Measurements from ENCODE around the gene VPS45.

Gene VPS45

DNA sequence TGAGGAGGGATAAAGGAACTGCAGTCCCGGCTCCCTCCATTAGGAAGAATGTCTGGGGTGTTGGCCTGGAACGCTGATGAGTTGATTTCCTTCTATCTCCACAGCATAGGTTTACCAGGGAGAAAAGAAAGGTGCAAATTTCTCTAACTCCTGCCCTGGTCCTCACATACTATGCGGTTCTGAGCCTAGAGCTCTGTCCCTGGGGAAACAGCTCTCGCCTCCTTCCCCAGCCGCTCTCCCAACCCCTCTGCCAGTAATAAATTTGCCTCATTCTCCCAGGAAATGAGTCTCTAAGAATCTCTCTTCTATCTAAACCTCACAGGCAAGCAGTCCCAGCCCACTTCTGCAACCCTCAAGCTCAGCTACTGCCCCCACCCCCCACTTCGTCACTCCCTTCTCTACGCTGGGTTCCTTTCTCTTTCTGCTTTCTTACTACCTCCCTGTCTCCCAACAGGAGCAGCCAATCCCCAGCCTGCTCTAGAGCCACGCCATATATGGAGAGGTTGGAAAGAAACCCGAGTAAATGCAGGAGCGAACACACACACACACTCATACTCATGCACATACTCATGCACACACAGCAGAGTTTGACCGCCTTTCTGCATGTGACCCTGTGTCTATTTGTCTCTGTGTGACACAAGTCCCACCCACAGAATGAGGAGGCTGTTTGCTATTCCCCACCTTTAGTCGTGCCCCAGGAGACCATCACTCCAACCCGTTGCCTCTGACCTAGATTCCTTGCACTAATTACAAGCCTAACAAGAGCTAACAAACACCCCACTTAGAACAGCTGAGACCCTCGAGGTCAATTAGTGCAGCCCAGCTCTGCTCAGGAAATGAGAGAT is 95.5 kb downstream of the VPS45 start:
- Histone ChIP-seq H3K9ac (ENCODE audit: low read length) (peak overlapping the region; percentile 77), H3K27ac (ENCODE audit: low read depth, low read length) (peak overlapping the region; percentile 92), H3K27me3 (ENCODE audit: control insufficient read depth in 1 of 2, insufficient read depth in 2 of 2, low read length in 2 of 2) (no peaks in the 10 kb centered on the region), H3K36me3 (ENCODE audit: insufficient read depth, low read length) (peaks cover 18% of the 10 kb centered on the region), H3K4me1 (ENCODE audit: insufficient read depth, low read length) (peaks cover 77% of the 10 kb centered on the region), H3K4me3 (ENCODE audit: low read depth in 1 of 2, low read length in 2 of 2) (peak overlapping the region in 1 of 2 donors; percentile 37), H3K9me3 (ENCODE audit: low read length) (no peaks in the 10 kb centered on the region)

DNA sequence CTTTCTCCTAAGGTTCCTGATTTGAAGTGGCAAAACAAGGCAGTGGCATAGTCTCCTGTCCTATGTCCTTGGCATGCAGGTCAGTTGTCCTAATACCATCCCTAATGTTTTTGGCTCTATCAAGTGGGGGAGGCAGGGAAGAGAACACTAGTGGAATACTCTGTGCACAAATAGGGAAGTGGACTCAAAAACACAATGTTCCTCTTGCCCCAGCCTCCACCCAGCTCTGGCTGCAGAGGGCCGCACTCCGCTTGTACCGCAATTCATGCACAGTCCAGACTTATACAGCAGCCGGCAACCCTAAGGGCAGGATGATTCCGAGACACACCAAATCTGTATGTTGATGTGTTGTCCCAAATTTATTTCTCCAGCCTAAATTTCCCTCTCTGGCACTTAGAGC is 96.6 kb downstream of the VPS45 start:
- H3K36me3 ChIP-seq (ENCODE audit: insufficient read depth, low read length) = peaks cover 9% of the 10 kb centered on the region
- no peak overlapping the region for H3K9ac ChIP-seq (ENCODE audit: low read length)
- H3K9me3 ChIP-seq (ENCODE audit: low read length) = no peaks in the 10 kb centered on the region
- no peaks in the 10 kb centered on the region for H3K27me3 ChIP-seq (ENCODE audit: control insufficient read depth in 1 of 2, insufficient read depth in 2 of 2, low read length in 2 of 2)
- H3K4me1 ChIP-seq (ENCODE audit: insufficient read depth, low read length) = peaks cover 66% of the 10 kb centered on the region
- H3K27ac ChIP-seq (ENCODE audit: low read depth, low read length) = peak overlapping the region; percentile 92
- H3K4me3 ChIP-seq (ENCODE audit: low read depth in 1 of 2, low read length in 2 of 2) = no peak overlapping the region

DNA sequence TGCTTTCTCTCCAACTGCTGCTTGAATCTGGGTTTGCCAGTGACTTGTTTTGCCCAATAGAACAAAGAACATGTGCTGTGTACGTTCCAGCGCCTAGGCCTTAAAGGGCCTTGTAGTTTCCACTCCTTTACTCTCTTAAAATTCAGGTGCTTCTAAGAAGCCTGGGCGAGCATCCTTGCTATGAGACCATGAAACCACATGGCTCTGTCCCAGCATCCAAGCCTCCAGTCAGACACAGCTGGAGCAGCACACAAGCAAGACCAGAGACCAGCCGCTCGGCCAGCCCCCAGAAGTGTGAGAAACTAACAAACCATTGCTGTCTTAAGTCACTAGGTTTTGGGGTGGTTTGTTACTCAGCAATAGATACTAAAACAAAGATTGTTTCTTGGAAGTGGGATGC is 97.2 kb downstream of the VPS45 start:
- Histone ChIP-seq H3K27me3 (ENCODE audit: control insufficient read depth in 1 of 2, insufficient read depth in 2 of 2, low read length in 2 of 2) (no peaks in the 10 kb centered on the region), H3K4me3 (ENCODE audit: low read depth in 1 of 2, low read length in 2 of 2) (no peak overlapping the region), H3K9me3 (ENCODE audit: low read length) (no peaks in the 10 kb centered on the region), H3K4me1 (ENCODE audit: insufficient read depth, low read length) (peaks cover 60% of the 10 kb centered on the region), H3K27ac (ENCODE audit: low read depth, low read length) (peak overlapping the region; percentile 92), H3K9ac (ENCODE audit: low read length) (no peak overlapping the region), H3K36me3 (ENCODE audit: insufficient read depth, low read length) (peaks cover 4% of the 10 kb centered on the region)

DNA sequence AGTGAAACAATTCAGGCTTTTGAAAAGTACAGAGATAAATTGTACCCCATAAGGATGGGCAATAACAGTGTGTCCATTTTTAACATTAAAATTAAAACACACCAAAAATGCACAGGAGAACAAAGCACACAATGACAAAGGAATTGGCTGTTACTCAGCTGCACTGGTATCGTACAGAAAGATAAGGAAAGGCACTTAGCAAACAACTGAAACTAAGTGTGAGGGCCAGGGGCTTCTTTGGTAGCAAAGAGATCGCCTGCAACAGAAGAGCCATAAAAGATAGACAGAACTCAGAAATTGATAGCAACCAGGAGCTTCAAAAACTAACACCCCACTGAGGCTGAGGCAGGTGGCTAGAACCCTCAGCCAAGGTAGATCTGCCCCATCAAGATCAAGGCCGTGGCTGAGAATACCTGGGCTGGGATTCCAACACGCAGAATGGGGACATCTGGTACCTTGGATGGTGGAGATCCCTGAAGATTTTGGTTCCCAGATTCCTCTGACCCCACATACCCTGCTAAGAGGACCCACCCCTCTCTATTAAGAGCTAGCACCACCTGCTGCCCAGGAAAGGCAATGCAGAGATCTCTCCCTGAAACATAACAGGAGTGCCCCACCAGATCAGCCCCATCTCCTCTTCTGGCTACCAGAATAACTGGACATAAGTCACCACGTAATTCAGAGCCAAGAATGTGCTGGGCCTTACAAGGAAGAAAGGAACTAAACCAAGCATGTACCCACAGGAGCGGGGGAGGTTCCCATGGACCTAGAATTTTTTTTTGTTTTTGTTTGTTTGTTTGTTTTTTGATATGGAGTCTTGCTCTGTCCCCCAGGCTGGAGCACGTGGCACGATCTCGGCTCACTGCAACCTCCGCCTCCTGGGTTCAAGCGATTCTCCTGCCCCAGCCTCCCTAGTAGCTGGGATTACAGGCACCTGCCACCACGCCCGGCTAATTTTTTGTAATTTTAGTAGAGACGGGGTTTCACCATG is 98.3 kb downstream of the VPS45 start:
- no peaks in the 10 kb centered on the region for H3K27me3 ChIP-seq (ENCODE audit: control insufficient read depth in 1 of 2, insufficient read depth in 2 of 2, low read length in 2 of 2)
- no peaks in the 10 kb centered on the region for H3K9me3 ChIP-seq (ENCODE audit: low read length)
- peak overlapping the region; percentile 67 for H3K27ac ChIP-seq (ENCODE audit: low read depth, low read length)
- no peaks in the 10 kb centered on the region for H3K36me3 ChIP-seq (ENCODE audit: insufficient read depth, low read length)
- H3K4me1 ChIP-seq (ENCODE audit: insufficient read depth, low read length) = peaks cover 51% of the 10 kb centered on the region
- H3K4me3 ChIP-seq (ENCODE audit: low read depth in 1 of 2, low read length in 2 of 2) = no peak overlapping the region
- no peak overlapping the region for H3K9ac ChIP-seq (ENCODE audit: low read length)

DNA sequence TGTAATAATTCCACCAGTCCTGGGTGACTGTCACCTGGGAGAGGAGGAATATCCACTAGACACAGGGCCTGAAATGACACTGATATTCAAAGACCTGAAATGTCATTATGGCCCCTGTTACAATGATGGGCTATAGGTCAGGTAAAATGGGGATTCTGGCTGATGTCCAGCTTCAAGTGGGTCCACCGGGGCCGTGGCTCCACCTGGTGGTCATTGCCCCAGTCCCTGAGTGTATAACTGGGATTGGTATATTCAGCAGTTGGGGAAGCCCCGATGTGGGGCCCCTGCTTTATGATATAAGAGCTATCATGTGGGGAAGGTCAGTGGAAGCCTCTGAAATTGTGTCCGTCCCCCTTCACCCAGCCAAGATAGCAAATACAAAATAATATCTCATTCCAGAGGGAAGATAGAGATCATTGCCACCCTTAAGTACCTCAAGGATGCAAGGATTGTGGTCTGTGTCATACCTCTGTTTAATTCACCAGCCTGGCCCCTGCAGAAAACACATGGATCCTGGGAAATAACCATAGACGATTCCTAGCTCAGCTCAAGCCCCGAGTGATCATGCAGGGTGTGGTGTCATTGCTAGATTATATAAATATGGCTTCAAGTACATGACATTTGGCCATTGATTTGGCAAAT is 101.5 kb downstream of the VPS45 start:
- no peak overlapping the region for H3K27ac ChIP-seq (ENCODE audit: low read depth, low read length)
- H3K36me3 ChIP-seq (ENCODE audit: insufficient read depth, low read length) = no peaks in the 10 kb centered on the region
- no peak overlapping the region for H3K4me3 ChIP-seq (ENCODE audit: low read depth in 1 of 2, low read length in 2 of 2)
- no peak overlapping the region for H3K9ac ChIP-seq (ENCODE audit: low read length)
- peaks cover 21% of the 10 kb centered on the region for H3K4me1 ChIP-seq (ENCODE audit: insufficient read depth, low read length)
- no peaks in the 10 kb centered on the region for H3K9me3 ChIP-seq (ENCODE audit: low read length)
- H3K27me3 ChIP-seq (ENCODE audit: control insufficient read depth in 1 of 2, insufficient read depth in 2 of 2, low read length in 2 of 2) = no peaks in the 10 kb centered on the region

DNA sequence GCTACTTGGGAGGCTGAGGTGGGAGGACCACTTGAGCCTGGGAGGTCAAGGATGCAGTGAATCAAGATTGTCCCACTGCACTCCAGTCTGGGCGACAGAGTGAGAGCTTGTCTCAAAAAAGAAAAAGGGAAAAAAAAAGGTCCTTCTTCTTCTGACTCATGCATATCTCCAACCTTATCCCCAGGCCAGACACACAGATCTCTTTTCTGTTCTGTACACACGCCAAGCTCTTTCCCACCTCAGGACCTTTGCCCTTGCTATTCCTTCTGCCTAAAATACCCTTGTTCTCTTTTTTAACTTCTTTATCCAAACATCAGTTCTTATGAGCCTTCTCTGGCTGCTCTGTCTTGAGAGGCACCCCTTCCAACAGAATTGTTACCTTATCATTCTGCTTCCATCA is 104.2 kb downstream of the VPS45 start:
- H3K4me1 ChIP-seq (ENCODE audit: insufficient read depth, low read length) = no peaks in the 10 kb centered on the region
- no peaks in the 10 kb centered on the region for H3K36me3 ChIP-seq (ENCODE audit: insufficient read depth, low read length)
- no peak overlapping the region for H3K4me3 ChIP-seq (ENCODE audit: low read depth in 1 of 2, low read length in 2 of 2)
- no peaks in the 10 kb centered on the region for H3K9me3 ChIP-seq (ENCODE audit: low read length)
- no peaks in the 10 kb centered on the region for H3K27me3 ChIP-seq (ENCODE audit: control insufficient read depth in 1 of 2, insufficient read depth in 2 of 2, low read length in 2 of 2)
- H3K27ac ChIP-seq (ENCODE audit: low read depth, low read length) = no peak overlapping the region
- H3K9ac ChIP-seq (ENCODE audit: low read length) = no peak overlapping the region

DNA sequence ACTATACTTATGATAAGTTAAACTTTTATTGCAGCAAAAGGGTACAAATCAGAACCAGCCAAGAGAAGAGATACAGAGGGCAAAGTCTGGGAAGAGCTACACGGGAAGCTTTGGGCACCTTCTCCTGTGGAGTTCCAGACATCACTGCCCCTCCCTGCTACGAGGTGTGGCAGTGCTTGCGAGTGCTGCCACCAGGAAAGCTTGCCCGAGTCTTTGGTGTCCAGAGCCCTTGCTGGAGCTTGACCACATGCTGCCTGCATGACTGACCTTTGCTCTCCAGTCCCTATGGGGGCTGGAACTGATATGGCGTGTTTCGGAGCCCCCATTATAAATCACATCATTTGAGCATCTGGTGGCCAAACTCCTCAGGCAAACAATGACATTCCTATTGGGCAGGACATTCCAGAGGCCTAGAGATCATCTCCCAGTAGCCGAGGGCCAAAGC is 105.6 kb downstream of the VPS45 start:
- H3K27me3 ChIP-seq (ENCODE audit: control insufficient read depth in 1 of 2, insufficient read depth in 2 of 2, low read length in 2 of 2) = no peaks in the 10 kb centered on the region
- no peak overlapping the region for H3K9ac ChIP-seq (ENCODE audit: low read length)
- H3K36me3 ChIP-seq (ENCODE audit: insufficient read depth, low read length) = no peaks in the 10 kb centered on the region
- H3K27ac ChIP-seq (ENCODE audit: low read depth, low read length) = no peak overlapping the region
- H3K4me1 ChIP-seq (ENCODE audit: insufficient read depth, low read length) = no peaks in the 10 kb centered on the region
- no peaks in the 10 kb centered on the region for H3K9me3 ChIP-seq (ENCODE audit: low read length)
- no peak overlapping the region for H3K4me3 ChIP-seq (ENCODE audit: low read depth in 1 of 2, low read length in 2 of 2)

DNA sequence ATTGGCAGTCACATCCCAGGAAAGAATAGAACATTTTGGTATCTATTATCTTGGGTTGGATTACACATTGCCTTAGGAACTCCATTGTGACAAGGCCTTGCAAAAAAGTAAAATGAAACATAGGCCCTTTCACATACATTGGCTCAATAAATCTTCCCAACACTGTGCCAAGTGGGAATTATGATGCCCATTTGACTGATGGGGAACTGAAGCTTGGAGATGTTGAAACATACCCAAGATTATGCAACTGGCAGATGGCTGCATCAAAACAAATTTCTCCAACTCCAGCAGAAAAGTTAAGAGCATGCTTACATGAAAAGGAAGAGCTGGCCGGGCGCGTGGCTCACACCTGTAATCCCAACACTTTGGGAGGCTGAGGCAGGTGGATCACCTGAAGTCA is 109.0 kb downstream of the VPS45 start:
- H3K4me1 ChIP-seq (ENCODE audit: insufficient read depth, low read length) = no peaks in the 10 kb centered on the region
- H3K27ac ChIP-seq (ENCODE audit: low read depth, low read length) = no peak overlapping the region
- H3K9ac ChIP-seq (ENCODE audit: low read length) = no peak overlapping the region
- no peaks in the 10 kb centered on the region for H3K9me3 ChIP-seq (ENCODE audit: low read length)
- no peaks in the 10 kb centered on the region for H3K36me3 ChIP-seq (ENCODE audit: insufficient read depth, low read length)
- no peak overlapping the region for H3K4me3 ChIP-seq (ENCODE audit: low read depth in 1 of 2, low read length in 2 of 2)
- no peaks in the 10 kb centered on the region for H3K27me3 ChIP-seq (ENCODE audit: control insufficient read depth in 1 of 2, insufficient read depth in 2 of 2, low read length in 2 of 2)

DNA sequence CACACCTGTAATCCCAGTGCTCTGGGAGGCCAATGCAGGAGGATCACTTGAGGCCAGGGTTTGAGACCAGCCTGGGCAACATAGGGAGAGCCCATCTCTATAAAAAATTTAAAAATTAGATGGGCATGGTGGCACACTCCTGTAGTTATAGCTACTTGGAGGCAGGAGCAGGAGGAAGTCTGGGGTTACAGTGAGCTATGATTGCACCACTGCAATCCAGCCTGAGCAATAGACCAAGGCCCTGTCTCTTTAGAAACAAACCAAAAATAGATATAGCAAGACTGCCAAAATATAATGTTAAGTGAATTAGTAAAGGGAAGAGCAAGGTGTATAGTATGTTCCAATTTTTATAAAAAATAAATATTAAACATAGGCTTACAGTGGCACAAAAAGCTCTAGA is 111.0 kb downstream of the VPS45 start:
- Histone ChIP-seq H3K4me1 (ENCODE audit: insufficient read depth, low read length) (no peaks in the 10 kb centered on the region), H3K27me3 (ENCODE audit: control insufficient read depth in 1 of 2, insufficient read depth in 2 of 2, low read length in 2 of 2) (no peaks in the 10 kb centered on the region), H3K27ac (ENCODE audit: low read depth, low read length) (no peak overlapping the region), H3K9ac (ENCODE audit: low read length) (no peak overlapping the region), H3K36me3 (ENCODE audit: insufficient read depth, low read length) (no peaks in the 10 kb centered on the region), H3K4me3 (ENCODE audit: low read depth in 1 of 2, low read length in 2 of 2) (no peak overlapping the region), H3K9me3 (ENCODE audit: low read length) (no peaks in the 10 kb centered on the region)

DNA sequence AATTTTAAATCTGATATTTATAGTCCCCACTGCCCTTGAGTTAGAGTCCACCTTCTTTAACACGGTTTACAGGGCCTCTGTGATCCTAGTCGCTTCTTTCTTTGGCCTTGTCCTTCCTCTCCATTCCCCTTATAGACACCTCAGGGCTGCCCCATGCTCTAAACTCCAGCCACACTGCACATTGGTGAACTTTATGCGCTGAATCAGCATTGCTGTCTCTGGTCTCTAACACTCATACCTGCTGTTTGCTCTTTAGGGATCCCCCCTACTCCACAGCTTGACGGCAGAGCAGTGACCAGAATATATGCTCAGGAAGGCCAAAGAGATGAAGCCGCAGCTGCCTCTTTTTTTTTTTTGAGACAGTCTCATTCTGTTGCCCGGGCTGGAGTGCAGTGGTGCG is 112.3 kb downstream of the VPS45 start:
- Histone ChIP-seq H3K9ac (ENCODE audit: low read length) (no peak overlapping the region), H3K36me3 (ENCODE audit: insufficient read depth, low read length) (no peaks in the 10 kb centered on the region), H3K27me3 (ENCODE audit: control insufficient read depth in 1 of 2, insufficient read depth in 2 of 2, low read length in 2 of 2) (no peaks in the 10 kb centered on the region), H3K9me3 (ENCODE audit: low read length) (no peaks in the 10 kb centered on the region), H3K4me1 (ENCODE audit: insufficient read depth, low read length) (no peaks in the 10 kb centered on the region), H3K27ac (ENCODE audit: low read depth, low read length) (no peak overlapping the region), H3K4me3 (ENCODE audit: low read depth in 1 of 2, low read length in 2 of 2) (no peak overlapping the region)

DNA sequence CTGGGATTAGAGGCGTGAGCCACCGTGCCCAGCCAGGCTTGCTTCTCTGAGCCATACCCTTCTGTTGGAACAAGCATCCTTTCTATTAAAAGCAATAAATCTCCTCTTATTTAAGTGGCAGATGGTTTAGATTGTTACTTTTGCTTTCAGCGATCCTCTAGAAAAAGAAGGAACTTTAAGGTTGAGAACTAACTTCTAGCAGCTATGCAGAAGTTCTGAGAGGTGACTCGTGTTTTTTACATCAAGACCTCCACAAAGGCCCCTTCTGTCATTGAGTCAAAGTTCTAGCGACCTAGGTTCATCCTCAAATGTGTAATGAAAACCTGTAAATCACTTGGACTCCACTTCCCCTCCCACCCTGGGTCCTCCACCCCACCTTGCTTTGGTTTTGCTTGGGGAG is 112.9 kb downstream of the VPS45 start:
- Histone ChIP-seq H3K27me3 (ENCODE audit: control insufficient read depth in 1 of 2, insufficient read depth in 2 of 2, low read length in 2 of 2) (no peaks in the 10 kb centered on the region), H3K27ac (ENCODE audit: low read depth, low read length) (no peak overlapping the region), H3K4me3 (ENCODE audit: low read depth in 1 of 2, low read length in 2 of 2) (no peak overlapping the region), H3K9me3 (ENCODE audit: low read length) (no peaks in the 10 kb centered on the region), H3K36me3 (ENCODE audit: insufficient read depth, low read length) (no peaks in the 10 kb centered on the region), H3K4me1 (ENCODE audit: insufficient read depth, low read length) (no peaks in the 10 kb centered on the region), H3K9ac (ENCODE audit: low read length) (no peak overlapping the region)
